H9 (cell line): Measurements from ENCODE around the gene CCDC13. TPM values are rescaled to one million over a fixed set of nuclear protein-coding genes. Genes with fewer than 3 reads are reported as not detected.

Experiments
- DNase-seq: peaks from one replicate; pipeline ENCODE4 v3.0.0-alpha.2; 2017
- H2AFZ ChIP-seq: one replicate; pipeline ENCODE4 v1.6.1; 2013; ENCODE audit warnings: mild to moderate bottlenecking, low read length, control low read depth, moderate library complexity
- H2AK5ac ChIP-seq: 2 replicates; pipeline ENCODE4 v1.6.1; 2013; ENCODE audit warnings: low read length, control low read depth, mixed read lengths; ENCODE audit not compliant: insufficient read length
- H2BK120ac ChIP-seq: one replicate; pipeline ENCODE4 v1.6.1; 2013; ENCODE audit warnings: low read depth, mild to moderate bottlenecking, low read length, control low read depth, inconsistent platforms; ENCODE audit not compliant: poor library complexity, severe bottlenecking
- H2BK12ac ChIP-seq: 2 replicates; pipeline ENCODE4 v1.6.1; 2013; ENCODE audit warnings: low read length, control low read depth, mixed read lengths, low read depth; ENCODE audit not compliant: insufficient read length
- H2BK15ac ChIP-seq: 2 replicates; pipeline ENCODE4 v1.6.1; 2013; ENCODE audit warnings: low read depth, low read length, control low read depth
- H2BK20ac ChIP-seq: one replicate; pipeline ENCODE4 v1.6.1; 2013; ENCODE audit warnings: low read depth, mild to moderate bottlenecking, low read length, control low read depth, inconsistent platforms; ENCODE audit not compliant: poor library complexity, severe bottlenecking
- H2BK5ac ChIP-seq: 2 replicates; pipeline ENCODE4 v1.6.1; 2013; ENCODE audit warnings: low read length, control low read depth, mixed read lengths; ENCODE audit not compliant: insufficient read length
- H3K14ac ChIP-seq: 2 replicates; pipeline ENCODE4 v1.6.1; 2013; ENCODE audit warnings: low read length, control low read depth; ENCODE audit not compliant: insufficient read depth
- H3K18ac ChIP-seq: 2 replicates; pipeline ENCODE4 v1.6.1; 2013; ENCODE audit warnings: low read depth, mild to moderate bottlenecking, mixed read lengths, low read length, control low read depth; ENCODE audit not compliant: insufficient read length
- H3K23ac ChIP-seq: 2 replicates; pipeline ENCODE4 v1.6.1; 2013; ENCODE audit warnings: low read length, control low read depth, mixed read lengths, low read depth; ENCODE audit not compliant: insufficient read length
- H3K23me2 ChIP-seq: 2 replicates; pipeline ENCODE4 v1.6.1; 2013; ENCODE audit warnings: low read depth, mild to moderate bottlenecking, mixed read lengths, low read length, control low read depth; ENCODE audit not compliant: insufficient read length, poor library complexity, severe bottlenecking
- H3K27ac ChIP-seq: 2 replicates; pipeline ENCODE4 v1.5.1; 2013; ENCODE audit warnings: low read length, control low read depth, mixed read lengths, low read depth; ENCODE audit not compliant: insufficient read length
- H3K27me3 ChIP-seq: 2 replicates; pipeline ENCODE4 v1.6.1; 2013; ENCODE audit warnings: low read length, control low read depth, inconsistent platforms; ENCODE audit not compliant: insufficient read depth
- H3K4ac ChIP-seq: 2 replicates; pipeline ENCODE4 v1.6.1; 2013; ENCODE audit warnings: low read depth, mild to moderate bottlenecking, control low read depth, inconsistent platforms, low read length, moderate library complexity
- H3K4me1 ChIP-seq: 2 replicates; pipeline ENCODE4 v1.6.1; 2013; ENCODE audit warnings: low read length, control low read depth, inconsistent platforms; ENCODE audit not compliant: insufficient read depth
- H3K4me2 ChIP-seq: 2 replicates; pipeline ENCODE4 v1.6.1; 2013; ENCODE audit warnings: low read length, control low read depth, mixed read lengths; ENCODE audit not compliant: insufficient read length, insufficient read depth
- H3K56ac ChIP-seq: 2 replicates; pipeline ENCODE4 v1.6.1; 2013; ENCODE audit warnings: low read depth, mild to moderate bottlenecking, mixed read lengths, low read length, control low read depth; ENCODE audit not compliant: insufficient read length
- H3K79me1 ChIP-seq: 2 replicates; pipeline ENCODE4 v1.6.1; 2013; ENCODE audit warnings: low read depth, mild to moderate bottlenecking, moderate library complexity, low read length, control low read depth, inconsistent platforms; ENCODE audit not compliant: insufficient read depth, poor library complexity, severe bottlenecking
- H3K79me2 ChIP-seq: 2 replicates; pipeline ENCODE4 v1.6.1; 2013; ENCODE audit warnings: low read length, control low read depth, inconsistent platforms; ENCODE audit not compliant: insufficient read depth
- H3K9ac ChIP-seq: 2 replicates; pipeline ENCODE4 v1.6.1; 2013; ENCODE audit warnings: low read length, control low read depth, mixed read lengths; ENCODE audit not compliant: insufficient read length; ENCODE audit errors: extremely low read depth
- H3K9me3 ChIP-seq: one replicate; pipeline ENCODE4 v1.6.1; 2013; ENCODE audit warnings: low read depth, low read length, inconsistent platforms; ENCODE audit not compliant: control insufficient read depth
- H3T11ph ChIP-seq: one replicate; pipeline ENCODE4 v1.6.1; 2013; ENCODE audit warnings: mild to moderate bottlenecking, low read length, control low read depth, inconsistent platforms
- H4K20me1 ChIP-seq: one replicate; pipeline ENCODE4 v1.6.1; 2013; ENCODE audit not compliant: control insufficient read depth, insufficient read length, insufficient read depth
- H4K5ac ChIP-seq: 2 replicates; pipeline ENCODE4 v1.6.1; 2013; ENCODE audit warnings: low read depth, mild to moderate bottlenecking, mixed read lengths, low read length, control low read depth; ENCODE audit not compliant: insufficient read length
- H4K8ac ChIP-seq: replicated peaks from 2 replicates; pipeline ENCODE4 v1.6.1; 2013; ENCODE audit warnings: low read length, control low read depth, mixed read lengths, low read depth; ENCODE audit not compliant: insufficient read length
- H4K91ac ChIP-seq: 2 replicates; pipeline ENCODE4 v1.6.1; 2013; ENCODE audit warnings: low read depth, mild to moderate bottlenecking, moderate library complexity, mixed read lengths, low read length, control low read depth; ENCODE audit not compliant: insufficient read length
- H3K27ac Mint-ChIP-seq, 3 experiments: 2 replicates in 2 of 3; 3 replicates in 1 of 3; pipeline ENCODE4 v1.8.0; 2020 to 2021; ENCODE audit warnings: mixed read lengths in 3 of 3, mild to moderate bottlenecking in 1 of 3, moderate library complexity in 1 of 3
- H3K27me3 Mint-ChIP-seq: 2 replicates; pipeline ENCODE4 v1.8.0; 2021; ENCODE audit warnings: low read depth, mild to moderate bottlenecking, moderate library complexity, mixed read lengths
- H3K36me3 Mint-ChIP-seq, 3 experiments: 2 replicates in 2 of 3; 3 replicates in 1 of 3; pipeline ENCODE4 v1.8.0; 2020 to 2021; ENCODE audit warnings: low read depth in 3 of 3, mixed read lengths in 3 of 3; ENCODE audit not compliant: insufficient read depth in 1 of 3
- H3K4me1 Mint-ChIP-seq, 2 experiments: 2 replicates each; pipeline ENCODE4 v1.8.0; 2020; ENCODE audit warnings: mixed read lengths in 2 of 2
- H3K4me3 Mint-ChIP-seq, 2 experiments: 2 replicates in 1 of 2; 3 replicates in 1 of 2; pipeline ENCODE4 v1.8.0; 2020 to 2021; ENCODE audit warnings: mild to moderate bottlenecking in 2 of 2, mixed read lengths in 2 of 2, moderate library complexity in 1 of 2
- H3K9me3 Mint-ChIP-seq, 2 experiments: 2 replicates in 1 of 2; 3 replicates in 1 of 2; pipeline ENCODE4 v1.8.0; 2020; ENCODE audit warnings: mild to moderate bottlenecking in 2 of 2, mixed read lengths in 2 of 2, moderate library complexity in 1 of 2
- CTCF ChIP-seq: fragments of 200-600 bp; sonication (generic); conservative IDR thresholded peaks from 3 replicates; pipeline ENCODE4 v1.8.0; 2021; ENCODE audit warnings: antibody characterized with exemption, mild to moderate bottlenecking
- WGBS: extraction: QIAGEN DNeasy Blood & Tissue Kit; methylation state at CpG from one replicate; pipeline ENCODE4 v1.1.7; 2013; ENCODE audit warnings: missing lambda C conversion rate, low lambda C conversion rate, mixed read lengths; ENCODE audit not compliant: insufficient read length; ENCODE audit errors: extremely low coverage; 5-methylcytosine and 5-hydroxymethylcytosine counted together
- total RNA-seq: library from RNA; stranded (reverse); gene quantifications from 2 replicates; pipeline ENCODE4 v1.2.1, GENCODE V29; 2021

The CCDC13 gene
- total RNA-seq, 1 experiment from 2014 or later = not detected

- no CpG with 5 or more reads among the region's 2 CpGs for WGBS
- no peak overlapping the region for H3K4me2 ChIP-seq
Observed at GRCh38 chr3:42795621-42796181, 22.6 kb upstream of the CCDC13 start.

More at GRCh38 chr3:42795621-42796181, 22.6 kb upstream of the CCDC13 start:
- H3K9me3 Mint-ChIP-seq = no peaks in the 10 kb centered on the region
- Histone ChIP-seq H3K9me3 (no peaks in the 10 kb centered on the region), H4K8ac (no peak overlapping the region), H2AFZ (no peak overlapping the region), H3K56ac (no peak overlapping the region), H3K4me1 (no peaks in the 10 kb centered on the region; the same call in 1 of the 2 replicates), H3K27me3 (no peaks in the 10 kb centered on the region), H3K9ac (no peak overlapping the region), H2BK120ac (no peak overlapping the region), H3K4ac (no peak overlapping the region), H3K23ac (no peak overlapping the region), H3K79me1 (peaks cover 5% of the 10 kb centered on the region), H4K91ac (no peak overlapping the region), H3K18ac (no peak overlapping the region), H3K79me2 (peaks cover 2% of the 10 kb centered on the region; the same call in 1 of the 2 replicates), H4K20me1 (no peaks in the 10 kb centered on the region), H2BK20ac (no peak overlapping the region), H2BK5ac (no peak overlapping the region), H3K14ac (no peak overlapping the region), H3K27ac (no peak overlapping the region), H2BK12ac (no peak overlapping the region), H3K23me2 (no peaks in the 10 kb centered on the region), H3T11ph (no peak overlapping the region), H2AK5ac (no peak overlapping the region), H4K5ac (no peak overlapping the region), H2BK15ac (no peak overlapping the region)
- peaks cover 16 to 31% (median 29%) of the 10 kb centered on the region in 3 experiments for H3K36me3 Mint-ChIP-seq
- no peak for TF ChIP-seq CTCF
- 0 out of 7 replicates have a peak overlapping the region, but pooled peaks of 1 of the 3 experiments have one; percentile 55 for H3K27ac Mint-ChIP-seq
- no peak for DNase-seq
- H3K4me1 Mint-ChIP-seq = peaks cover 23 to 24% of the 10 kb centered on the region in 2 experiments
- no peak overlapping the region for H3K4me3 Mint-ChIP-seq
- no peaks in the 10 kb centered on the region for H3K27me3 Mint-ChIP-seq
